Kidney glomerular epithelial cell (primary cell): ENCODE measurements around the gene MUC3A.
"Not testable (repeated sequence)": the region's sequence is repeated elsewhere in the genome, so short reads cannot be mapped to it uniquely, and the experiment has no call there.

Experiments
- DNase-seq: peaks from one replicate; lab custom pipeline; 2025; lab: John Stamatoyannopoulos, UW

MUC3A gene

GRCh38 chr7:100949227-100949932 lies at the start of gene MUC3A:
Gene MUC3A, plus strand, starts transcription at chr7:100949534. Its CDS starts 91 bp downstream, at chr7:100949625.
- DNase-seq: no peak

GRCh38 chr7:100900978-100901377 lies 48.4 kb upstream of the MUC3A start:
- DNase-seq: no peak

- DNase-seq: no peak
Measured at GRCh38 chr7:100901921-100902332, 47.4 kb upstream of the MUC3A start.

GRCh38 chr7:100902638-100903037 lies 46.7 kb upstream of the MUC3A start:
- DNase-seq: no peak

- no peak for DNase-seq
Measured at GRCh38 chr7:100908512-100908911, 40.8 kb upstream of the MUC3A start.

- DNase-seq: not testable (repeated sequence)
Measured at GRCh38 chr7:100910443-100910842, 38.9 kb upstream of the MUC3A start.

- DNase-seq: no peak
Measured at GRCh38 chr7:100911484-100911883, 37.9 kb upstream of the MUC3A start.

- DNase-seq: no peak
Measured at GRCh38 chr7:100914208-100914878, 35.0 kb upstream of the MUC3A start.

GRCh38 chr7:100914879-100915447 lies 34.4 kb upstream of the MUC3A start:
- DNase-seq: no peak

GRCh38 chr7:100919335-100919734 lies 30.0 kb upstream of the MUC3A start:
- not testable (repeated sequence) for DNase-seq

GRCh38 chr7:100919779-100920437 lies 29.4 kb upstream of the MUC3A start:
- DNase-seq: not testable (repeated sequence)

- DNase-seq: no peak
Measured at GRCh38 chr7:100921039-100921438, 28.3 kb upstream of the MUC3A start.

GRCh38 chr7:100923616-100924015 lies 25.7 kb upstream of the MUC3A start:
- not testable (repeated sequence) for DNase-seq

GRCh38 chr7:100929808-100930174 lies 19.5 kb upstream of the MUC3A start:
- no peak for DNase-seq

GRCh38 chr7:100933734-100934133 lies 15.6 kb upstream of the MUC3A start:
- DNase-seq: no peak

- DNase-seq: not testable (repeated sequence)
Measured at GRCh38 chr7:100935381-100935780, 14.0 kb upstream of the MUC3A start.

- DNase-seq: not testable (repeated sequence)
Measured at GRCh38 chr7:100936167-100936566, 13.2 kb upstream of the MUC3A start.

- DNase-seq: no peak
Measured at GRCh38 chr7:100942045-100942774, 7.1 kb upstream of the MUC3A start.

GRCh38 chr7:100943693-100944092 lies 5.6 kb upstream of the MUC3A start:
- DNase-seq: no peak

- no peak for DNase-seq
Measured at GRCh38 chr7:100944138-100944537, 5.2 kb upstream of the MUC3A start.

- DNase-seq: no peak
Measured at GRCh38 chr7:100946111-100946510, 3.2 kb upstream of the MUC3A start.

- no peak for DNase-seq
Measured at GRCh38 chr7:100946766-100947365, 2.5 kb upstream of the MUC3A start.
